Ovary (tissue), 9 donors: ENCODE measurements around the gene PRUNE1. TPM values are rescaled to one million over a fixed set of nuclear protein-coding genes. Genes with fewer than 3 reads are reported as not detected.

Source experiments
- DNase-seq, 5 donors: peaks; one replicate each; pipeline ENCODE4 v3.0.0-alpha.2; 2019 to 2020
- H3K27ac ChIP-seq, 2 donors: fragments of 200-600 bp; one replicate each; pipeline versions ENCODE4 v1.5.1 to v1.8.0; 2019 to 2022
- H3K27me3 ChIP-seq: fragments of 200-600 bp; one replicate; pipeline ENCODE4 v1.8.0; 2022
- H3K36me3 ChIP-seq: fragments of 200-600 bp; sonication (generic); one replicate; pipeline ENCODE4 v1.5.1; 2019
- H3K4me1 ChIP-seq: one replicate; pipeline ENCODE4 v1.8.1; 2013; ENCODE audit warnings: mild to moderate bottlenecking, moderate library complexity; ENCODE audit not compliant: insufficient read depth
- H3K4me3 ChIP-seq: fragments of 200-600 bp; sonication (generic); one replicate; pipeline ENCODE4 v1.5.1; 2017
- H3K9me3 ChIP-seq, 2 donors: fragments of 200-600 bp in 1 of 2; sonication (generic) in 1 of 2; one replicate each; pipeline versions ENCODE4 v1.5.1 to v1.8.1; 2013 to 2019; ENCODE audit warnings: mild to moderate bottlenecking in 1 of 2, moderate library complexity in 1 of 2
- CTCF ChIP-seq, 3 donors: fragments of 450-650 bp in 2 of 3; fragments of 200-600 bp in 1 of 3; IDR thresholded peaks; one replicate each; pipeline versions ENCODE4 v1.5.1 to v1.8.0; 2016 to 2022; ENCODE audit warnings: antibody characterized with exemption in 3 of 3, mild to moderate bottlenecking in 1 of 3
- EP300 ChIP-seq: sonication (generic); formaldehyde crosslinking; IDR thresholded peaks from one replicate; pipeline ENCODE4 v1.6.1; 2017; ENCODE audit warnings: antibody characterized with exemption
- POLR2A ChIP-seq: fragments of 450-650 bp; IDR thresholded peaks from one replicate; pipeline ENCODE4 v1.6.1; 2017; ENCODE audit warnings: antibody characterized with exemption, mild to moderate bottlenecking, moderate library complexity
- WGBS, 3 donors: extraction: QIAGEN DNeasy Blood & Tissue Kit in 1 of 3; methylation state at CpG; one replicate each; pipeline versions ENCODE4 v1.1.5 to v1.1.7; 2013 to 2017; 5-methylcytosine and 5-hydroxymethylcytosine counted together
- intact Hi-C, 4 donors: fragments of 100-400 bp; cut with DNase I; formaldehyde crosslinking; loops; one replicate each; pipeline versions ENCODE4 v1.11.0 to v1.15.1; 2022 to 2023
- polyA plus RNA-seq, 2 donors: library from polyadenylated mRNA; stranded (reverse); fragments of 200-250 nt in 1 of 2; fragments of 350-450 nt in 1 of 2; fragmentation: Illumina TruSeq in 1 of 2; extraction: RNeasy Lipid Tissue Mini Kit (QIAGEN cat#74804) in 1 of 2; gene quantifications; one replicate each; pipeline ENCODE4 v1.2.3, GENCODE V29; 2013 to 2014
- total RNA-seq, 7 donors: library from RNA; depleted of rRNA in 2 of 7; stranded (reverse); fragments of >200 nt in 2 of 7; fragmentation: NEBNext Ultra II Directional in 3 of 7; extraction: Animal tissue kit (Norgen Biotek cat#: 25700) in 3 of 7; gene quantifications; one replicate each; pipeline versions ENCODE4 v1.1.0 to v1.2.4, GENCODE V29; 2016 to 2023
- donor health status: DM: no; HTN: no; CAD: no; lungs with moderate emphysema.
- donor health status: DM: no; HTN: no; CAD: no.
- donor health status: Bipolar disorder and iron deficiency.
- donor health status: DM: yes; HTN: yes; CAD: no.
- donor health status: DM: no; HTN: no; CAD: no.
- donor health status: DM: yes; HTN: yes; CAD: no.

Gene PRUNE1
- total and polyA plus RNA-seq, 9 donors: 17.2 to 30.7 (median 22.9) TPM

DNA sequence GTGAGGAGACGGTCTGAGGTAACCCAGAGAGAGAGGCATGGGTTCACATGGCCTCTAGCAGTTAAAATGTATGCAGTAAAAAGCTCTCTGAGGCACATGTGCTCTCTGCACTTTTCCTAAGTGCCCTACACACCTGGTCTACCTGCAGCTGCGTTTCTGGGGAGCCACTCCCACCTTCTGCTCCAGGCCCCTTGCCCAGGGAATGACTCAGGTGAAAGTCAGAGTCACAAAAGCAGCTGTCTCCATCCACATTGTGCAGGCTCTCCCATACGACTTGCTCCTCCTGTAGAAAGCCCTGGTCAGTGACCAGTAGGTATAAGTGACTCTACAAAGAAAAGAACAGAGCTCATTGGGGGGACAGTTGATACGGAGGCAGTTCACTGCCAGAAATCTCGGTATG, 10.3 kb upstream of the PRUNE1 start:
- Histone ChIP-seq H3K36me3 (no peaks in the 10 kb centered on the region), H3K27ac (no peak overlapping the region), H3K4me3 (no peak overlapping the region), H3K4me1 (peaks cover 5% of the 10 kb centered on the region), H3K27me3 (no peaks in the 10 kb centered on the region), H3K9me3 (no peaks in the 10 kb centered on the region)
- DNase-seq: no peak
- intact Hi-C loops: loop anchor here in 1 of 4 donors (5.0 kb wide), 1 partner anchor 531 kb away; no protein-coding TSS in a partner anchor
- WGBS, 3 donors: 61 to 69% (median 66%) methylated on average over 4 to 5 of the region's 5 CpGs
- TF ChIP-seq CTCF (IDR thresholded peaks at IDR 0.05): no peak
- no peak for TF ChIP-seq POLR2A
- TF ChIP-seq EP300: no peak

GRCh38 chr1:150999051-150999674, 9.1 kb upstream of the PRUNE1 start:
- no peaks in the 10 kb centered on the region for H3K9me3 ChIP-seq
- no peaks in the 10 kb centered on the region for H3K27me3 ChIP-seq
- no peak overlapping the region for H3K27ac ChIP-seq
- DNase-seq: no peak
- TF ChIP-seq EP300: no peak
- TF ChIP-seq CTCF (IDR thresholded peaks at IDR 0.05): no peak
- TF ChIP-seq POLR2A: no peak
- no peaks in the 10 kb centered on the region for H3K36me3 ChIP-seq
- H3K4me3 ChIP-seq: no peak overlapping the region
- peaks cover 6% of the 10 kb centered on the region for H3K4me1 ChIP-seq
- WGBS, 3 donors: 37 to 60% (median 41%) methylated on average over 17 of the region's 17 CpGs
- intact Hi-C loops: loop anchor here in 1 of 4 donors (5.0 kb wide), 1 partner anchor 532 kb away; no protein-coding TSS in a partner anchor

DNA sequence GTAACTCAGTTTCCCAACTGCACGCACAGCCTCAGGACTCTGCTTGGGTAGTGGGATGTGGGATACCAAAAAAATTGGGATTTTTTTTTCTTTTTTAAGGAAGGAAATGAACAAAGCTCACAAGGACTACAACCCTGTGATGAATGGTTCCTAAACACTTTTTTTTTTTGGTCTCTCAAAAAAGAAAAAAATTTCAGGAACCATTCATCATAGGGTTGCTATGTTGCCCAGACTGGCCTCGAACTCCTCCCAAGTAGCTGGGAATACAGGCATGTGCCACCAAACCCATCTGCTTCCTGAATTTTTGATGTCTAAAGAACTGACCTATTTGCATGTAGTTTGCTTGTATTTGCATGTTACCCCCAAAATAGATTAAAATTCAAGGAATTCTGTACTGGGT, 8.3 kb upstream of the PRUNE1 start:
- intact Hi-C loops: loop anchor here in 1 of 4 donors (5.0 kb wide), 1 partner anchor 533 kb away; no protein-coding TSS in a partner anchor
- Histone ChIP-seq H3K4me1 (peaks cover 10% of the 10 kb centered on the region), H3K4me3 (no peak overlapping the region), H3K27ac (no peak overlapping the region), H3K36me3 (no peaks in the 10 kb centered on the region), H3K9me3 (no peaks in the 10 kb centered on the region), H3K27me3 (no peaks in the 10 kb centered on the region)
- WGBS, 3 donors: 89 to 93% (median 90%) methylated on average over 2 of the region's 2 CpGs
- TF ChIP-seq CTCF (IDR thresholded peaks at IDR 0.05) (no peak), POLR2A (no peak), EP300 (no peak)
- no peak for DNase-seq

DNA sequence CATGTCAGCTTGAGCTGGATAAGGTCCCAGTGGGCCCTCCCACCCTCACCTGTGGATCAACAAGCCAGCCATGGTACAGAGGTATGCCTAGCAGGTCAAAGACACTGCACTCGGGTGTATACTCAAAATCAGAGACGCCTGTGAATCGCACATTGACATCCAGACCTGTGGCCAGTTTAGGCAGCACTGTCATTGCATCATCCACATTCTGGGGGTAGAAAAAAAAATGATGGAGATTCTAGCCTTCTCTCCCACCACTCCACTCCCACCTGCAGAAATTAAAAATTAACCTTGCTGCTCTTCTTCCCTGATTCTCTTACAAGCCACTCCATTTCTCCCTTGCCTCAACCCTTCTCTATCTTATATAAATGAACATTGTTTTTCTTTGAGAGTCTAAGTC, 7.8 kb upstream of the PRUNE1 start:
- H3K4me1 ChIP-seq: peaks cover 10% of the 10 kb centered on the region
- H3K9me3 ChIP-seq: no peaks in the 10 kb centered on the region
- intact Hi-C loops: no loop called here
- TF ChIP-seq EP300 (no peak), POLR2A (no peak), CTCF (IDR thresholded peaks at IDR 0.05) (no peak)
- H3K4me3 ChIP-seq: no peak overlapping the region
- no peaks in the 10 kb centered on the region for H3K27me3 ChIP-seq
- H3K36me3 ChIP-seq: no peaks in the 10 kb centered on the region
- no peak overlapping the region for H3K27ac ChIP-seq
- 94 to 100% (median 96%) methylated on average over 3 of the region's 3 CpGs for WGBS, 3 donors
- DNase-seq: no peak
